ENCODE measurements around the gene ZDHHC21.

Gene ZDHHC21

GRCh38 chr9:14573319-14573718 lies 119.9 kb downstream of the ZDHHC21 start:
- H3F3A ChIP-seq (ENCODE audit: insufficient read depth, low read length) = no peaks in the 10 kb centered on the region
- no peaks in the 10 kb centered on the region for H4K20me1 ChIP-seq (ENCODE audit: insufficient read depth, low read length)
- no peaks in the 10 kb centered on the region for H3K27me3 ChIP-seq (ENCODE audit: insufficient read depth, low read length)
- H3K27ac ChIP-seq (ENCODE audit: low read depth, low read length, poor library complexity, severe bottlenecking) = no peak overlapping the region
- H3K9ac ChIP-seq (ENCODE audit: low read length) = no peak overlapping the region
- no peak overlapping the region for H3K4me2 ChIP-seq (ENCODE audit: low read length)
- H3K4me1 ChIP-seq (ENCODE audit: insufficient read depth, low read length, severe bottlenecking) = no peaks in the 10 kb centered on the region
- H3K9me3 ChIP-seq (ENCODE audit: low read length) = peaks cover 2% of the 10 kb centered on the region; the same call in 1 of the 2 replicates
- no peak overlapping the region for H2AFZ ChIP-seq (ENCODE audit: low read length)
- no peak for TF ChIP-seq CTCF (IDR thresholded peaks at IDR 0.05; ENCODE audit: low read length)
- no peak for TF ChIP-seq EZH2 (IDR thresholded peaks at IDR 0.05; ENCODE audit: borderline replicate concordance, low read length)
- H3K9me2 ChIP-seq (ENCODE audit: low read depth, low read length) = no peaks in the 10 kb centered on the region
- H3K4me3 ChIP-seq (ENCODE audit: low read depth, low read length, poor library complexity, severe bottlenecking) = no peak overlapping the region
- H3K79me2 ChIP-seq (ENCODE audit: insufficient read depth, low read length) = no peaks in the 10 kb centered on the region
- no peaks in the 10 kb centered on the region for H3K36me3 ChIP-seq (ENCODE audit: insufficient read depth, low read length)

- TF ChIP-seq CTCF (IDR thresholded peaks at IDR 0.05; ENCODE audit: low read length) (no peak), EZH2 (IDR thresholded peaks at IDR 0.05; ENCODE audit: borderline replicate concordance, low read length) (no peak)
- no peaks in the 10 kb centered on the region for H3K4me1 ChIP-seq (ENCODE audit: insufficient read depth, low read length, severe bottlenecking)
- H3K9me2 ChIP-seq (ENCODE audit: low read depth, low read length) = no peaks in the 10 kb centered on the region
- H3K27me3 ChIP-seq (ENCODE audit: insufficient read depth, low read length) = no peaks in the 10 kb centered on the region
- no peaks in the 10 kb centered on the region for H3K79me2 ChIP-seq (ENCODE audit: insufficient read depth, low read length)
- H3K4me2 ChIP-seq (ENCODE audit: low read length) = no peak overlapping the region
- no peak overlapping the region for H2AFZ ChIP-seq (ENCODE audit: low read length)
- H3K9ac ChIP-seq (ENCODE audit: low read length) = no peak overlapping the region
- H3K4me3 ChIP-seq (ENCODE audit: low read depth, low read length, poor library complexity, severe bottlenecking) = no peak overlapping the region
- H3F3A ChIP-seq (ENCODE audit: insufficient read depth, low read length) = no peaks in the 10 kb centered on the region
- no peaks in the 10 kb centered on the region for H3K36me3 ChIP-seq (ENCODE audit: insufficient read depth, low read length)
- no peaks in the 10 kb centered on the region for H4K20me1 ChIP-seq (ENCODE audit: insufficient read depth, low read length)
- no peak overlapping the region for H3K27ac ChIP-seq (ENCODE audit: low read depth, low read length, poor library complexity, severe bottlenecking)
- no peaks in the 10 kb centered on the region for H3K9me3 ChIP-seq (ENCODE audit: low read length)
These were observed 127.7 kb downstream of the ZDHHC21 start for GRCh38 chr9:14565352-14566016.

GRCh38 chr9:14563902-14564624 lies 129.2 kb downstream of the ZDHHC21 start:
- Histone ChIP-seq H3K4me3 (ENCODE audit: low read depth, low read length, poor library complexity, severe bottlenecking) (no peak overlapping the region), H3K9ac (ENCODE audit: low read length) (no peak overlapping the region), H3K79me2 (ENCODE audit: insufficient read depth, low read length) (no peaks in the 10 kb centered on the region), H4K20me1 (ENCODE audit: insufficient read depth, low read length) (no peaks in the 10 kb centered on the region), H3K4me2 (ENCODE audit: low read length) (no peak overlapping the region), H3K27me3 (ENCODE audit: insufficient read depth, low read length) (no peaks in the 10 kb centered on the region), H3K9me2 (ENCODE audit: low read depth, low read length) (no peaks in the 10 kb centered on the region), H2AFZ (ENCODE audit: low read length) (no peak overlapping the region), H3F3A (ENCODE audit: insufficient read depth, low read length) (no peaks in the 10 kb centered on the region), H3K4me1 (ENCODE audit: insufficient read depth, low read length, severe bottlenecking) (no peaks in the 10 kb centered on the region), H3K36me3 (ENCODE audit: insufficient read depth, low read length) (no peaks in the 10 kb centered on the region), H3K9me3 (ENCODE audit: low read length) (no peaks in the 10 kb centered on the region), H3K27ac (ENCODE audit: low read depth, low read length, poor library complexity, severe bottlenecking) (no peak overlapping the region)
- TF ChIP-seq CTCF (IDR thresholded peaks at IDR 0.05; ENCODE audit: low read length) (no peak), EZH2 (IDR thresholded peaks at IDR 0.05; ENCODE audit: borderline replicate concordance, low read length) (no peak)
